Measurements from ENCODE around the gene HSPBP1. TPM values are rescaled to one million over a fixed set of nuclear protein-coding genes. Genes with fewer than 3 reads are reported as not detected.

The HSPBP1 gene
- total RNA-seq, 1 donor from 2014 or later = 28.6 TPM

DNA sequence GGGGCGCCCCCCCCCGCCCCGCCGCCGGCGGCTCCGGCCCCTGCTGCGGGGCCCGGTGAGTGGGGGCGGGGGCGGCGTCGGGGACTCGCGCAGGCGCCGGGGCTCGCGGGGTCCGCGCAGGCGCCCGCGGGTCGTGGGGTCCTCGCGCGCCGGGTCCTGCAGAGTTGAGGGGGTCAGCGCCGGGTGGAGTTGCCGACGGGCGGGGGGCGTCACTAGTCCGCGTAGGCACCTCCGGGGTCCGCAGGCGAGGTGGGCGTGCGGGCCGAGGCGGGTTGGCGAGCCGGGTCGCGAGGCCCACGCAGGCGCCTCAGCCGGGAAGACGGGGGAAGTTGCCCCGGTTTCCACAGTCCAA is 21.5 kb downstream of the HSPBP1 start:
- ATAC-seq = peak; percentile 19
- intact Hi-C loops (cut with micrococcal nuclease) = no loop called here
- DNase-seq = no peak

DNA sequence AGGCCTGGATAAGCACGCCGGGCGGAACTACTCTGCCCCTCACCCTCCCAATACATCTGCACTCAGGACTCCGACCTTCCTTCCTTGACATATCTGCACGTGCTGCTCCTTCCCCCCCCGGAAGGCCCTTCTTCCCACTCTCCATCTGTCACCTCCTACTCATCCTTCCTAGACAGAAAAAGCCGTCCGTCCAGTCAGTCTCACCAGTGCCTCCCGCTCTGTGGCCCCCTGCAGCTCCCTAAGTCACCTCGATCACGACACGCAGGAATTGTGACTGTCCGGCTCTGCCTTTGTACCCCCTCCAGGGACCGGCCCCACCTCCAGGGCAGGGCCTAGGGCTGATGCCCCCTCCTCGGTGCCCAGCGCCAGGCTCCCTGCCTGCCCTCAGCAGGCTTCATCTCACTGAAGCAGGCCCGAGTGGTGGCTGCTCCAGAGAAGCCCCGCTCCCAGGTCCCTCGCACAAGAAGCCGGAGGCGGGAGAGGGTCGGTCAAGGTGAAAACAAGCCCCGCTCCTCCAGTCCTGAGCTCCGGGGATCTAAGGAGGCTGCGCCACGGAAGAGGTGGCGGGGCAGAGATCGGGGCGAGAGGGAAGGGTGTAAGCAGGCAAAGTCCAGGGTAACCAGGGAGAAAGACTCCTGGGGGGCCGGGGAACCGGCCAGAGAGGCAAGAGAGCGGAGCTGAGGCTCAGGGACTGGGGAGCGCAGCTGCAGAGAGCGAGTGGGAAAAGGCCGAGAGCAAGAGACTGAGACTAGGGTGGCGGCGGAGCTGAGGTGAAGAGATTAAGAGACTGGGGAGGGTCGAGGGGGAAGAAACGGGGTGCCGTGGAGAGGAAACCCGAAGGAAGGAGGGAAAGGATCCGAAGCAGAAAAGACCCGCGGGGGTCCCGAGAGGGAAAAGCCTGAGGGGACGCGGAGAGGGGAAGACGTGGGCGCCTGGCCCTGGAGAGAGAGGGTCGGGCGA is 22.2 kb downstream of the HSPBP1 start:
- DNase-seq (no peak), ATAC-seq (no peak)
- intact Hi-C loops (cut with micrococcal nuclease) = no loop called here

DNA sequence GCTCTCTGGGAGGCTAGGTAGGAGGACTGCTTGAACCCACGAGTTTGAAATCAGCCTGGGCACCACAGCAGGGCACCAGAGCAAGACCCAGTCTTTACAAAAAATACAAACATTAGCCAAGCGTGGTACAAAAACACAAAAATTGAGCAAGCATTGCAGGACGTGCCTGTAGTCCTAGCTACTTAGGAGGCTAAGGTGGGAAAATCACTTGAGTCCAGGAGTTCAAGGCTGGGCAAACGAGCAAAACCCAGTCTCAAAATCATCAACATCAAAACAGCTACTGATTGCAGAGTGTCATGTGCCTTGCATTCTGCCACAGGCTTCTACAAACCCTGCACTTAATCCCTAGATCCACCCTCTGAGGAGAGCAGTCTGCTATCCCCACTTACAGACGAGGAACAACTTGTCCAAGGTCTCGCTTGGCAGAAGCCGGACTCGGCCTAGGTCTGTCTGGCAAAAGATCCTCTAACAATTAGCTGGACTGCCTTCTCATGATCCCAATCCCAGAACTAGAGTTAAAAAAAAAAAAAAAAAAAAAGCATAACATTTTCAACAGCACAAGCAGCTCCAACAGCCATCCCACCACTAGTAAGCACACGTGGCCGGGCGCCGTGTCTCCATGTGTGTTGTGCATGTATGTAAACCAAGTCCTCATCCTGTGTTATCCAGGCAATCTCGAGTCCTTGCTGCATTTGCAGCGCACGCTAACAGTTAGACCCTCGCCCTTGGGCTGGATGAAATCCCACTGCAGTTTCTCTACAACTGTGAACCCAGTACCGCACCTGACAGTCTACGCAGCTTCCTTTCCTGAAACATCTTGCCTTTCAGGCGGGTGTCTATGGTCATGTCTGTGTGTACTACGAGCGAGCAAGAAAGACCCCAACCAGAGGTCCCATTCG is 23.1 kb downstream of the HSPBP1 start:
- intact Hi-C loops (cut with micrococcal nuclease) = no loop called here
- ATAC-seq = no peak
- peak; percentile 3 for DNase-seq

DNA sequence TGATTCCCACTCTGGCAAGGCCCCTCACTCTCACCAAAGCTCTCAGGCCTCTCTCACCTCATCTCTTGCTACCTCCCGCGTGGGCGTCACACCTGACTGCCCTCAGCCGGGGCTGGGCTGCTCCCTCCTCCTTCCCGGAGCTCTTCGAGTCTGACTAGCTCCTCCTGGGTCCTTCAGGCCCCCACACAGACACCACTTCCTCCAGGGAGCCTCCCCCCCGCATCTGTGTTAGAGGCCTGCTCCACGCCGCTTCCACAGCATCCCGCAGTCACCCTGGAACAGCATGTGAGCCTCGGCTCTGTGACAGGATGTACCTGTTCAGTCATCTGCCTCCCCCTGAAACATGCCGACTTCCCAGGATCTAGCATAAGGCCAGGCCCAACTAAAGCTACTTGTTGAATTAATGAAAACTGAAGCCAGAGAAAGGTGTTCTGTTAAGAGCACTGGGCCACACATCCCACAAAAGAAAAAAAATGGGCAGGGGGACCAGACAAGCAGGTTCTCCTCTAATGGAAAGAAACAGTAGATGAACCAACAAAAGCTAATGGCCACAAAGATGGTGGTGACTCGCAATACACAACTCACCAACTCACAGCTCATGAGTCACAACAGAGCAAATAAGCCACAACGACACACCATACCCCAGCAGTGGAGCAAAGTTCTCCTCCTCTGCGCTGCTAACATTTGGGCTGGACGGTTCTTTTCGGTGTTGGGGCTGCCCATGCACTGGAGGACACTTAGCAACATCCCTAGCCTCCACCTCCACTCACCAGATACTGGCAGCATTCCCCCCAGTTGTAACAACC is 24.1 kb downstream of the HSPBP1 start:
- intact Hi-C loops (cut with micrococcal nuclease) = no loop called here
- ATAC-seq = no peak
- no peak for DNase-seq

DNA sequence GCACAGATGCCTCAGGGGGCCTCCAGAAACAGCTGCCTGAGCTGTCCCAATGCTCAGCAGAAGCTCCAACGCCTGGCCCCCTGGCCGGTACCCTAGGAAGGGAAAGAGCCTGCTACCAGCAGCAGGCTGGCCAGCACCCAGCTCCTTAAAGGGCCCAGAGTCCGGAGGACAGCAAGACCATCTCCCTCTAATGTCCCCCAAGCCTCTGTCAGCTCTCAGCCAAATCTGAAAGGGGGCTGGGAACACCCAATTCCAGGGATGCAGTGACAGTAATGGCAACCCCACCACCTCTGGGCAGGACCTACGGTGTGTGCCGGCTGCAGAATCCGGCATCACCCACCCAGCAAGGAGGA is 25.3 kb downstream of the HSPBP1 start:
- ATAC-seq = no peak
- intact Hi-C loops (cut with micrococcal nuclease) = no loop called here

DNA sequence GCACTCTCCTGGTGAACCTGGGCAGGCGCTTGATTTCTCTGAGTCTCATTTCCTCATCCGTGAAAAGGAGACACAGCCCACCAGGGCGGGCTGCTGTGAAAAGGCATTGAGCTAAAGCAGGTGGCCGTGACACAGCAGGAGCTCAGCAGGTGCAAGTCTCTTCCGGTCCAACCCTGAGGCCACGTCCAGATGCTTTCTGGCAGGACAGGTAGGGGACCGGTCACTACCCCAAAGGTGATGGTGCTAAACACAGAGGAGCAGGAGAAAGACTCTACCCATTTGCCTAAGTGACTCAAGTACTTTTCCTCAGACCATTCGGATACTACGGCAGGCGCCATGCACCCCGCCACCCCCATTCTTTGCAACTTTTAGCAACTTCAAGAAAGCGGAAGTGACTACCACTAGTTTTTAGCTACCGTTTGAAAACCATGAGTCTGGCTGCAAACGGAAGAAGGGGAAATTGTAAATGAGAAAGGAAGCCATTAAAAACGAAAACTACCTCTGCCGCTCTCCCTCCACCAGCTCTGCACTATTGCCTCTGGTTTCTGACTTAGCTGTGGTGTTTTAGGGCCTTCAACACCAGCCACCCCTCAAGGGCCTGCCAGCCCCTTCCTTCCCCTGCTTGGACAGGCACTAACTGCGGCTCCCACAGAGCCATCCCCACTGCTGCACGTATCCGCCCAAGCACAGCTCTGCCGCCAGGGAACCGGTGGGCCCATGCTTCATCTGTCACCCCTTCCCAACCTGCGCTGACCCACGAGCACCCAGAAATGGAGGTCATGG is 25.9 kb downstream of the HSPBP1 start:
- ATAC-seq (no peak), DNase-seq (no peak)
- intact Hi-C loops (cut with micrococcal nuclease) = no loop called here

More for the DNA sequence above, 25.3 kb downstream of the HSPBP1 start:
- no peak for DNase-seq

DNA sequence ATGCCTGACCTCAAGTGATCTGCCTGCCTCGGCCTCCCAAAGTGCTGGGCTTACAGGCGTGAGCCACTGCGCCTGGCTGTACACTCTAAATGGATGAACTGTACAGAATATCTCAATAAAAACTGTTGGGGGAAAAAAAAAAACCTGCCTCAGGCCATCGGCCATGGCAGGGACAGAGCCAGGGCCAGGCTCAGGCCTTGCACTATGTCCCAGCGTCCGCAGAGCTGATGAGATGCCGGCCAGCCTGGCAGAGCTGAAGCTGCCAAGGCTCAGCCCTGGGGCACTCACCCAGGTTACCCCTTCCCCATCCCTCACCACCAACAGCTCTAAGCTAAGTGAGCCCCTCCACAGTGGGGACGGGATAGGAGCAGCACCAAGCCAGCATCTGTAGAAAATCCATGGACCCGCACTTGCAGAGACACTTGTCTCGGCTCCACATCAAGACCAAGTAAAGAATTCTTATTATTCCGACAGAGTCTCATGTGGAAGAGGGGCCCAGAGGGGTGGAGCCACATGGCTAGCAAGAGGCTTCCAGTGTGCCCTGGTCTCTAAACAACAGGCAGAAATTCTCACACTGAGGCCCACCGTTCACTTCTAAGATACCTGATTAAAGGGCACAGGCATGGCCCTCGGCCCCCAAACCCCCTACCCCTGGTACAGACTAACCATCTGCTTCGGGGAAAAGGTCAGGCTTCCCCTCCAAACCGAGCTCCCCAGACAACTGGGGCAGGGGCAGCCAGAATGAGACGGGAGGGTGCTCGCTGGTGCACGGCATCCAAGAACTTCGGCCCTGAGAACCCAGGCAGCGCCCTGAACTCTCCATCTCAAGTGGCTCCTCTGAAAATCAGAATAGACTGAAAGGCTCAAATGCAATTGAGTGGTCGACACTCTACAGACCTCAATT is 26.9 kb downstream of the HSPBP1 start:
- ATAC-seq (no peak), DNase-seq (no peak)
- intact Hi-C loops (cut with micrococcal nuclease) = no loop called here

DNA sequence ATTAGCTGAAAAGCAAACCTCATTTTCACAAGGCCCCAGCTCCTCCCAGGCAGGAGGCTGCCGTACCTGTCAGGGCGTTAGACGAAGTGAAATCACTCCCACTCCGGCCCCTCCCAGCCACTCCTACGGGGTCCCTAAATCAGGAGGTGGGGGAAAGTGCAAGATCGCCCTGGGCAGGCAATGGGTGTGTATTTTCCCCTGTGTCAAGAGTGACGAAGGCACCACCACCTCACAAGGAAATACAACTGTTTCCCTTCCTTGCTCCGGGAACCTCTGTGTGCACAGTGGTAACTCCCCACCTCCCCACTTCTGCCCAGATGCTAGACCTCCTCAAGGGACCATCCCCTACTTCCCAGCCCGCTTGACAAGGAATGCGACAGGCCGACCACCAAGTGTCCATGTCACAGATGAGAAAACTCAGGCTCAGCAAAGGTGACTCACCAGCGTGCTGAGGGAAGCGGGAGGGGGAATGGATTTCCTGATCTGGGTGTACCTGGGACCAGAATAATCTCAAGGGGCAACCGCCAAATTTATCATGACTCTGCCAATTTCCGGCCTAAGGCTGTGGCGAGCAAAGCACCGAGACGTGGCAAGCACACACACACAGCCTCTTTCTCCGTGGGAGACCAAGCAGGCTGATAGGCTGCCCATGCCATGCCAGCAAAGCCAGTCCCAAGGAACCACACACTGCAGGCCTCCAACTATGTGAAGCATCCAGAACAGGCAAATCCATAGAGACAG is 28.4 kb downstream of the HSPBP1 start:
- DNase-seq = no peak
- intact Hi-C loops (cut with micrococcal nuclease) = no loop called here
- no peak for ATAC-seq

DNA sequence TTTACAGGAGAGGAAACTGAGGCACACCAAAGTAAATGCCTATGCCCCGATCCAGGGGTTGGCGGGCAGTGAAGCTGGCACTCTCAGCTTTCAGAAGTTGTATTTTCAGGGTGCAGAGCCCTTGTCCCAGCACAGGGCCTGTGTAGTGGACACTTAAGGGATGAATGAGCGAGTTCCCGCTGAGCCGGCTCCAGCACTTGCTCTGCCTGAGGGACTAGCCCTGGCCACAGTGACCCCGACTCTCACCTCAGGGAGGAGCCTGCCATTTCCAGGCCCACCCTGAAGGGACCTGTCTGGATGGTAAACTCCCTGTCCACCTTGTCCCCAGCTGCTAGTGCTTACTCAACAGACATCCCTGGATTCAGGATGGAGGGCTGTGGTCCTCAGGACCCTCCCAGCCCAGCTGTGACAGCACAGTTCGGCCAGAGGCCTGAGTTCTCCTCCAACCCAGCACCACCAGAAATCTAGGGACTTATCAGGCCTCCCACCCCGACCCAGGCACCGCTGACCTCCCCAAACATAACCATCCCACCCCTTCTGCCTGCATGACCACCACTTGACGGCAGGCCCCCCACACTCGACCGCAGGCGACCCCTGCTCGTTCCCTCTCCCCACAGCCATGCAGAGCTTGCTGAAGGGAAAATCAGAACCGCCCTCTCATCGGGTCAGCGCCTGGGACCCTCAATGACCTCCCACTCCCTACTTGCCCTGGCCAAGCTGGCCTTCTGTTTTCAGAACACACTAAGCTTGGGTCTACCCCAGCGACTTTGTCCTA is 29.5 kb downstream of the HSPBP1 start:
- DNase-seq = peak; percentile 15
- intact Hi-C loops (cut with micrococcal nuclease) = no loop called here
- no peak for ATAC-seq

DNA sequence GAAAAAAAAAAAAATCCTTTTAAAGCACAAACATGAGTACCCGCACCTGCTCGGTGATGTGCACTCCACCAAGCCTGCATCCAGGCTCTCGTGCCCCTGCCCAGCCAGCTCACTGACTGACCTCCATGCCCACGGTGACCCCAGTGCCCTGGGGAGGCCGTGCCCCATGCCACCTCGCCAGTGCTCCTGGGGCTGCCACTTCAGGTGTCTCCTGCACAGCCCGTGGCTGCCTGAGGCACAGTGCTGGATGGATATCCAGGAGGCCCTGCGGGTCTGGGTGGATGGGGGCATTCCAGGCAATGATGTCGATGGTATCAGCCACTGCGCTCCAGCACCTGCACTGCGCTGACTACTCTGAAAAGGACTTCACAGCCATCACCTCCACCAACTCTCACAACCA is 30.1 kb downstream of the HSPBP1 start:
- intact Hi-C loops (cut with micrococcal nuclease) = no loop called here
- ATAC-seq = no peak
- no peak for DNase-seq

DNA sequence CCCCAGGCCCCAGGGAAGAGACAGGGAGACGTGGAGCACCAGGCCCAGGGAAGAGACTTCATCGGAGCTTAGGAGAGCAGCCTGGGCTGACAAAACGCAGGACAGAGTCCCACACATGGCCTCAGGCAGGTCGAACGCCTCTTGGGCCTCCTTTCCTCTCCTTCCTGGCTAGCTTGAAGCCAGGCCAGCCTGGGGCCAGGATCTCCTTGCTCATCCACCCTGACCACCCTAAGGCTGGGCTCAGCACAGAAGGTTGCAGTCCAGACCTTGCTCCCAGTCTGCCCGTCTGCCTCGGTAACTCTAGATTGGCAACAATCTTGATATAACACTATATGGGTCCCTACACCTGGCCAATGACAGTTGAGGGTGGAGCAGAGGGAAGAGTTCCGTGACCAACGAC is 31.2 kb downstream of the HSPBP1 start:
- intact Hi-C loops (cut with micrococcal nuclease) = no loop called here
- DNase-seq (no peak), ATAC-seq (no peak)

DNA sequence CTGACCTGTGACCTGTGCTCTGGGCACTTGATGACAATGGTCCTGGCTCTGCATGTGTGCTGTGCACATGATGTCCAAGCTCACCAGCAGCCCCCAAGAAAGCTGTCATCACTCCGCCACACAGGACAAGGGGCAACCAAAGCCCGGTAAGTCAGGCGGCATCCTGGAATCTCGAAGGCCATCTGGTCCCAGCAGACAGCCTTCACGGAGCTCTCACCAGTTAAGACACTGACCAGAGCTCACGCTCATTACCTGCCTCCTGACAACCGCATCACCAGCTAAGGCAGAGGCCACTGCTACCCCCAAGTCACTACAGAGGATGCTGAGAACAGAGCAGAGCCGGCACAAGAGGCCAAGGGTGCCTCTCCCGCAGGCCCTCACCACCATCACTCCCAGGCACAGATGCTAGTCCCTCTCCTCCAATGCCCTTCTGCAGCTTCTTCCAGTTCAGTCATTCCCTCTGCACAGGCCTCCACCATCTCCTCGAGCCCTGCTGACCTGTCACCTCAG is 31.7 kb downstream of the HSPBP1 start:
- no peak for DNase-seq

DNA sequence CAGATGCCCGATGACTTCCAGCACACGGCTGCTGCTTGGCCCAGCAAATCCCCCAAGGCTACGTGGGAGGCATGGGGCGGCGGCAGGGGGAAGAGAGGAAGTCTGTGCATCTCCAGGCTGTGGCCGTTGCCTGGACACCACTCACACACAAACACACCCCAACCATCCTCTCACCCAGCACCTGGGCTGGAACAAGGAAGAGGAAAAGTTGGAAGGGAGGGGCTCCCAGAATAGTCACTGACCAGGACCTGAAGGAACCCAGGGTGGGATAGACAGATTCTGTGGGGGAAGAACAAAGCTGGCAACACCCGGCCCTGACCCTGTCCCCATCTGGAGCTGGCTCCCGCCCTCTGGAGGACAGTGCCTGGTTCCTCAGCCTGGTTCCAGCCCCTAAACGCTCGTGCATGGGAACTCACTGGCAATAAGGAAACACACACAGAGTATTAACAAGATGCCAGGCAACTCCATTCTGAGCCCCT is 32.2 kb downstream of the HSPBP1 start:
- intact Hi-C loops (cut with micrococcal nuclease) = no loop called here
- ATAC-seq (peak; percentile 74), DNase-seq (peak; percentile 63)

More for the DNA sequence above, 31.7 kb downstream of the HSPBP1 start:
- no peak for ATAC-seq
- intact Hi-C loops (cut with micrococcal nuclease) = no loop called here

DNA sequence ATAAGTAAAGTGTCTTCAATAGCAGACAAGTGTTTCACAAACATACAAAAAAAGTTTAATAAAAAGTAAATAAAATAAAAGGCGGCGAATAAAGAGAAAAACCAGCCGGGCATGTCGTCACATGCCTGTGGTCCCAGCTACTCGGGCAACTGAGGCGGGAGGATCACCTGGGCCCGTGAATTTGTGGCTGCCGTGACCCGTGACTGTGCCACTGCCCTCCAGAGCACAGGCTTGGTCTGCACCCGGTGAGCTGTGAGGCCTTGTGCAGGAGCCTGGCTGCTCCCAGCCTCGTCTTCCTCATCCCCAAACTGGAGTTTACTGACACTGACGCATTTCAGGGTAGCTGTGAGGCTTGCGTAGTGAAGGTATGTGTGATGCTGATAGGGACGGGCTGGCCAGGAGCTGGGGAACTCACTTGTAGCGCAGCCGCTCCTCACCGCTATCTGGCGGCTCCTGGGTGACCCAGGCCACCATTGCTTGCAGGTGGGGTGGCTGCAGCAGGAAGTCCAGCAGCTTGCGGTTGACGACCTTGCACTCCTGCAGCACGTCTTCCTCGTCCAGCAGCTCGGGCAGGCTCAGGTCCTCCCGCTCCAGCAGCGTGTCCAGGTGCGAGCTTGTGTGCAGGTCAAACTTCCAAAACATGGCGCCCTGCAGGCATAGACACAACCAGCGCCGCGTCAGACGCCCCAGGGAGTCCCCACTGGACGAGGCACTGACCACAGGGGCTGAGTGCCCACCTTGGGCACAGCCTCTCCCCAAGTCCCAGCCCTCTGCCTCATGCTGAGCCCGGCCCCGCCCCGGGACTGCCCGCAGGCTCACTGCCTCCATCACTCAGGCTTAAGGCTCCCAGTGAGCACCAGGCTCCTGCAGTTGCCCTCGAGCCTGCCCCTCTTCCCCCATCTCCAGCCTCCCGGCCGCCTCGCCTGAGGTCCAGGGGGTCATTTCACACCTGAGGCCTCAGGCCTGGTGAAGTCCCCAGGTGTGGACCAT is 33.2 kb downstream of the HSPBP1 start:
- intact Hi-C loops (cut with micrococcal nuclease) = no loop called here
- ATAC-seq (no peak), DNase-seq (peak; percentile 11)
